Left ventricle myocardium inferior (tissue), 1 donor: ENCODE results near the gene SLC12A1. TPM values are rescaled to one million over a fixed set of nuclear protein-coding genes. Genes with fewer than 3 reads are reported as not detected.

Experiments
- DNase-seq: peaks from one replicate; pipeline ENCODE4 v3.0.0-alpha.2; 2020
- H3K27ac ChIP-seq: fragments of 200-600 bp; replicated peaks from 2 replicates; pipeline ENCODE4 v1.8.0; 2021
- H3K27me3 ChIP-seq: fragments of 200-600 bp; 2 replicates; pipeline ENCODE4 v1.8.0; 2021; ENCODE audit warnings: low read depth
- H3K36me3 ChIP-seq: fragments of 200-600 bp; 2 replicates; pipeline ENCODE4 v1.8.0; 2021
- H3K4me1 ChIP-seq: fragments of 200-600 bp; 2 replicates; pipeline ENCODE4 v1.8.0; 2021
- H3K4me3 ChIP-seq: fragments of 200-600 bp; 2 replicates; pipeline ENCODE4 v1.8.0; 2021; ENCODE audit warnings: mild to moderate bottlenecking, moderate library complexity
- H3K9me3 ChIP-seq: fragments of 200-600 bp; replicated peaks from 2 replicates; pipeline ENCODE4 v1.8.0; 2021
- intact Hi-C: fragments of 100-400 bp; cut with micrococcal nuclease; formaldehyde crosslinking; loops from one replicate; pipeline ENCODE4 v1.11.0; 2022
- total RNA-seq: library from RNA; stranded (reverse); fragmentation: NEBNext Ultra II Directional; extraction: Animal tissue kit (Norgen Biotek cat#: 25700); gene quantifications from one replicate; pipeline ENCODE4 v1.2.1, GENCODE V29; 2021
- TF ChIP-seq, protein P1 (sequence below): fragments of 200-600 bp; IDR thresholded peaks from 2 replicates; pipeline ENCODE4 v1.8.0; 2021; ENCODE audit warnings: antibody characterized with exemption, mild to moderate bottlenecking, borderline replicate concordance
- donor health status: DM: no; HTN: yes; CAD: no; lungs with severe emphysema.

The SLC12A1 gene
- total RNA-seq, 1 donor from 2014 or later = not detected

DNA sequence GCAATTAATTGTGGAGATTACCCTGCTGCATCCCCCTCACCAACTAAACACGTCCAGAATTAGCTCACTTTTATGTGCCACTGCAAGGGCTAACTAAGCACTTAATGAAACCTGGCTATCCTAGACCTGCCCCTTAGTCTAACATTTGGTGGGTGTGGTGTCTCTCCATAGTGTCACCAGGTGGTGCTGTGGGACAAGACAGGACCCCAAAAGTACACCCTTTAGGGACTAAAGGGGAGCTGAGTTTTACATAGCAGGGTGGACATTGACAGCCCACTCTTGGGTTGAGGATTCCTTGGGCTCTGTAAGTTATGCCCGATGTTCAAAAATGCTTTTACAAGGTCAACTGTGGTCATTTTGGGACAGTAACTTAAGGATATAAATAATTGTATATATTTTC lies 130.8 kb downstream of the SLC12A1 start:
- DNase-seq = no peak
- no peaks in the 10 kb centered on the region for H3K9me3 ChIP-seq
- H3K4me3 ChIP-seq = no peak overlapping the region
- H3K4me1 ChIP-seq = peaks cover 10% of the 10 kb centered on the region
- TF ChIP-seq, protein P1, sequence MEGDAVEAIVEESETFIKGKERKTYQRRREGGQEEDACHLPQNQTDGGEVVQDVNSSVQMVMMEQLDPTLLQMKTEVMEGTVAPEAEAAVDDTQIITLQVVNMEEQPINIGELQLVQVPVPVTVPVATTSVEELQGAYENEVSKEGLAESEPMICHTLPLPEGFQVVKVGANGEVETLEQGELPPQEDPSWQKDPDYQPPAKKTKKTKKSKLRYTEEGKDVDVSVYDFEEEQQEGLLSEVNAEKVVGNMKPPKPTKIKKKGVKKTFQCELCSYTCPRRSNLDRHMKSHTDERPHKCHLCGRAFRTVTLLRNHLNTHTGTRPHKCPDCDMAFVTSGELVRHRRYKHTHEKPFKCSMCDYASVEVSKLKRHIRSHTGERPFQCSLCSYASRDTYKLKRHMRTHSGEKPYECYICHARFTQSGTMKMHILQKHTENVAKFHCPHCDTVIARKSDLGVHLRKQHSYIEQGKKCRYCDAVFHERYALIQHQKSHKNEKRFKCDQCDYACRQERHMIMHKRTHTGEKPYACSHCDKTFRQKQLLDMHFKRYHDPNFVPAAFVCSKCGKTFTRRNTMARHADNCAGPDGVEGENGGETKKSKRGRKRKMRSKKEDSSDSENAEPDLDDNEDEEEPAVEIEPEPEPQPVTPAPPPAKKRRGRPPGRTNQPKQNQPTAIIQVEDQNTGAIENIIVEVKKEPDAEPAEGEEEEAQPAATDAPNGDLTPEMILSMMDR = peak; percentile 19
- H3K27me3 ChIP-seq = no peaks in the 10 kb centered on the region
- intact Hi-C loops = no loop called here
- H3K27ac ChIP-seq = no peak overlapping the region
- H3K36me3 ChIP-seq = peaks cover 64% of the 10 kb centered on the region

DNA sequence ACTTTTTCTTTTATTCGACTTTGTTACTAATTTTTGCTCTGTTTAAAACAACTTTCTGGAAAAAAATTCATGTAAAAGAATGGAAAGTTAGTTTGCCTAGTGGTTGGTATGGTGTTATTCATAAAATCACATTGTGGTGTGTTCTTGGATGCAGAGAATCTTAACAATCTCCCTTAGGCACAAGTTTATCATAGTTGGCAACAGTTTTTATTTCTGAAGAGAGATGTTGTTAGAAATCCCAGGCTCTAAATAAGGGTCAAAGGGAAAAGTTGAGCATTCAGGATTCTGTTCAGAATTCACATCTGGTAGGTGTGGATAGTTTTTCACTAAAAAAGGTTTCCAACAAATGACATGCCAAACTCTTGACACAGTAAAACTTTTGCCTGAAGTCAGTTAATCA lies 131.5 kb downstream of the SLC12A1 start:
- DNase-seq = no peak
- TF ChIP-seq, protein P1 = no peak
- no peaks in the 10 kb centered on the region for H3K27me3 ChIP-seq
- intact Hi-C loops = no loop called here
- peaks cover 71% of the 10 kb centered on the region for H3K36me3 ChIP-seq
- peaks cover 3% of the 10 kb centered on the region for H3K4me1 ChIP-seq
- H3K27ac ChIP-seq = no peak overlapping the region
- H3K9me3 ChIP-seq = no peaks in the 10 kb centered on the region
- H3K4me3 ChIP-seq = no peak overlapping the region

DNA sequence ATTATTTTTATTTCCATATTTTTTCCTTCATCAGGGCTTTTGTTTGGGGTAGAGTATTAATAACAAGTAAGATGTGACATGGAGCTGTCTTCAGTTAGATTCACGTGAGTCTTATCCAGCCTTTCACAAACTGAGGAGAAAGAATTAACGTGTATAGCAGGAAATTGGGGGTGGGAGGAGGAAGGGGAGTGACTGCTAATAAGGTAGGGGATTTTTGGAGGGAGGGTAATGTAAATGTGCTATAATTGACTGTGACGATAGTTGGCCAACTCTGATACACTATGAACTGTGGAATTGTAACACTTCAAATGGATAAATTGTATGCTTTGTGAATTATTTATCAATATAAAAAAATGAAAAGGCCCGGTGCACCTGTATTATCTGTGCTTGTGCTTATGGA lies 134.0 kb downstream of the SLC12A1 start:
- TF ChIP-seq, protein P1 = no peak
- Histone ChIP-seq H3K27ac (no peak overlapping the region), H3K4me3 (no peak overlapping the region), H3K27me3 (no peaks in the 10 kb centered on the region), H3K36me3 (peaks cover 72% of the 10 kb centered on the region), H3K4me1 (no peaks in the 10 kb centered on the region), H3K9me3 (no peaks in the 10 kb centered on the region)
- DNase-seq = no peak
- intact Hi-C loops = no loop called here

GRCh38 chr15:48343865-48344264 lies 137.8 kb downstream of the SLC12A1 start:
- peaks cover 40% of the 10 kb centered on the region for H3K36me3 ChIP-seq
- no peaks in the 10 kb centered on the region for H3K27me3 ChIP-seq
- no peaks in the 10 kb centered on the region for H3K9me3 ChIP-seq
- H3K4me1 ChIP-seq = no peaks in the 10 kb centered on the region
- H3K27ac ChIP-seq = no peak overlapping the region
- no peak overlapping the region for H3K4me3 ChIP-seq
- TF ChIP-seq, protein P1 = no peak
- no peak for DNase-seq
- intact Hi-C loops = no loop called here

DNA sequence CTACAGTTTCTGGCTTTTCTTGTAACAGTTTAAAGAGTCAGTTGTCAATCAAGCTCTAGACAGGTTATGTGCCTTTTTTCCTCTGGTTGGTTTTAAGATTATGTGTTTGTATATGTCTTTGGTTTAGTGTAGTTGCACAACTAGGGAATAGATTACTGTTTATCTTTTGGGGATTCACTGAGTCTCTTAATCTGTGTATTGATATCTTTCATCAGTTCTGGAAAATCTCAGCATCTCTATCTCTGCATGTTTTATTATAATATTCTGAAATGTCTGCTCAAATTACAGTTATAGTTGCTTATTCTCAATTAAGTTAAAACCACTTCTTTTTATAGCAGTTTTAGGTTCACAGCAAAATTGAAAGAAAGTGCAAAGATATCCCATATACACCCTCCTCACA lies 139.4 kb downstream of the SLC12A1 start:
- H3K27me3 ChIP-seq = no peaks in the 10 kb centered on the region
- DNase-seq = no peak
- peaks cover 34% of the 10 kb centered on the region for H3K36me3 ChIP-seq
- no peaks in the 10 kb centered on the region for H3K9me3 ChIP-seq
- H3K4me3 ChIP-seq = no peak overlapping the region
- TF ChIP-seq, protein P1 = no peak
- H3K27ac ChIP-seq = no peak overlapping the region
- no peaks in the 10 kb centered on the region for H3K4me1 ChIP-seq
- intact Hi-C loops = no loop called here

GRCh38 chr15:48352474-48353072 lies 146.5 kb downstream of the SLC12A1 start:
- no peak for DNase-seq

More at GRCh38 chr15:48352474-48353072, 146.5 kb downstream of the SLC12A1 start:
- TF ChIP-seq, protein P1 = peak; percentile 86
- intact Hi-C loops = loop anchor here (10.0 kb wide), 2 partner anchors 122 to 452 kb away; no protein-coding TSS in a partner anchor
- H3K9me3 ChIP-seq = no peaks in the 10 kb centered on the region
- no peak overlapping the region for H3K27ac ChIP-seq
- no peaks in the 10 kb centered on the region for H3K27me3 ChIP-seq
- no peak overlapping the region for H3K4me3 ChIP-seq
- no peaks in the 10 kb centered on the region for H3K36me3 ChIP-seq
- no peaks in the 10 kb centered on the region for H3K4me1 ChIP-seq
